Left forelimb (tissue), 1 donor: Measurements from ENCODE around the gene LMNA.
"Not testable (repeated sequence)": the region's sequence is repeated elsewhere in the genome, so short reads cannot be mapped to it uniquely, and the experiment has no call there.

Source experiments
- DNase-seq: peaks from one replicate; pipeline ENCODE4 v3.0.0-alpha.2; 2018; ENCODE audit warnings: low spot score

Gene LMNA

GRCh38 chr1:156122086-156122485 is 7.6 kb downstream of the LMNA start:
- DNase-seq, result no peak

DNA sequence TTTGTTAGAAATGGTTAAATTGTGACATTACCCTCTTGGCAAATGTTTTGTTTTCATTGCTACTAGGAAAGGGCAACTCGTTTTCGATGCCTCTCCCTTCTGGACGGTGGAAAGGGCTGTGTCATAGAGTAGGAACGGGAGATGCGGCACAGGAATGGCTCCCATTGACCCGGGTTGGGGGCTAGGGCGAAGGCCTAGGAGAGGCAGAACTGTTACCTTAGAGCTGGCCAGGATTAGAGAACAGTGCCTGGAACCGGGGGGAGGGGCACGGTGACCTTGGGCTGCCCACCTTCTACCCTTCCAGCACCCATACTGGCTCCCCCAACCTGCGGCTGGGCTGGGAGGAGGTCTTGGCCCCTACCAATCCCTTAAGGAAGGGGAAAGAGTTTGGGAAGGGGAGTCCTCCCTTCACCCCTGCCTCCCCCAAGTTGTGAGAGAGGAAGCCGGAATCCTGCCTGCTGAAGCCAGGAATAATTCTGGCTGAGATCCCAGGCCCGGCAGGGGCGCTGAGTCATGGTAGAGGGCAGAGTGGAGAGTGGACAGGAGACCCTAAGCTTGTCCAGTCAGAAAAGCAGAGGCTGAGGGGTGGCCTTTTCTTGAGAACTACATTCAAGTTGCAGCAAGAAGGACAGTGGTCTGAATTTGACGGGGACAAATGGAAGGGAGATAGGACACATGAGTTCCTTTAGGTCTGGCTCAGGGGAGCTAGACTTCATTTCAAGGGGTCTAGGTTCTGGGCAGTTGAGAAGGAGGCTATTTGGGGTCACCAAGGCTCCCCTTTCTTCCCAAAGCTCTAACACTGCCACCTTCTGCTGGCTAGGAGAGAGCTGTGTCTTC is 8.2 kb downstream of the LMNA start:
- DNase-seq, result no peak

GRCh38 chr1:156123356-156124196 is 9.1 kb downstream of the LMNA start:
- DNase-seq, result peak; percentile 94

DNA sequence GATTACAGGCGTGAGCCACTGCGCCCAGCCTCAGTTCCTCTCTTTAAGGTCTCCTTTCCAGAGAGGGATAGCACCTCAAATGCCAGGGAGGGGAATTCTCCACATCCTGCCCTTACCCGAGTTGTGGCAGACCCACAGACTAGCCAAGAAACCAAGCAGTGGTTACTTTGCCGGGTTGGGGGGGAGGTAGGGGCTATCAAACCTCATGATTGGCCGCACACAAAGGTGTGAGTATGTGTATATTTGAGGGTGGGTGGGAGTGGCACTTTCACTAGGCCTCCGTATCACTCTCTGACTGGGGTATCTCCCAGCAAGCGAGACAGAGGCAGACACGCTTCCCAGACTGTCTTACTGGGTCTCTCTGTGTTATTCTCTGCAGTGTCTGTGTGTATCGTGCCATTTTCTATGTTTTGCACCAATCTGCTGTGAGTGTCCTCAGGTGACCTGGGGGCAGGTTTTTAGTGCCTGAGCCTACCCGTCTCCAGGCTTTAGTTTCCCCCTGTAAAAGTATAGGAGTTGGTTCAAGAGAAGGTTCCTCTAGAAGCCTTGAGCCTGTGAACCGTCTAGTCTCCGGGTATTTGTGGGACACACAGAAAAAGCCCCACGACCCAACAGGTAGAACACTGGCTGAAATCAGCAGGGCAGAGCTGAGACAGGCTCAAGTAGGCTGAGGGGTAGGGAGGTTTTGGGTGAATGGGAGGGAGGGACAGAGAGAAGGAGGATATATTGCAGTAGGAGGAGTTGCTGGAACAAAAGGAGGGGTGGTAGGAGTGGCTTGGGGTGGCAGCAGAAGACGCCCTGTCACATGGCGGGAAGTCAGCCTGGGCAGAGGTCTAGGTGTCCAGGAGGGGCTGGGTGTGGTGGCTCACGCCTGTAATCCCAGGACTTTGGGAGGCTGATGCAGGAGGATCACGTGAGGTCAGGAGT is 10.3 kb downstream of the LMNA start:
- DNase-seq, result no peak

- DNase-seq, result not testable (repeated sequence)
Observed at GRCh38 chr1:156125544-156125943, 11.0 kb downstream of the LMNA start.

- peak; percentile 90 for DNase-seq
Observed at GRCh38 chr1:156126043-156126629, 11.6 kb downstream of the LMNA start.

- DNase-seq, result no peak
Observed at GRCh38 chr1:156126630-156127534, 12.4 kb downstream of the LMNA start.

DNA sequence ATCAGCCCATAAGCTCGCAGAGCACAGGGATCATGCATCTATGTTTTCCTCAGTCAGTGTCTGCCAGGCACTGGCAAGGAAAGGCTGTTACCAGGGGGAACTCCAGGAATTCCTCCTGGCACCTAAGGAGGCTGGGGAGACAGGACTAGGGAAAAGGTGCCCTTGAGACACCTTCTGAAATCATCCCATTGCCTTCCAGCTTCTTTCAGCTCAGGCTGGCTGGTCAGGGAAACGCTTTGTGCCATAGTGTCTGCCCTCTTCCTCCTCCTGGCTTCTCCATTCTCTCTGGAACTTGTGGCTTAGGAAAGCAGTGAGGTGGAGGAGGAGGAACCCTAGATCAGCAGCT is 13.8 kb downstream of the LMNA start:
- no peak for DNase-seq

DNA sequence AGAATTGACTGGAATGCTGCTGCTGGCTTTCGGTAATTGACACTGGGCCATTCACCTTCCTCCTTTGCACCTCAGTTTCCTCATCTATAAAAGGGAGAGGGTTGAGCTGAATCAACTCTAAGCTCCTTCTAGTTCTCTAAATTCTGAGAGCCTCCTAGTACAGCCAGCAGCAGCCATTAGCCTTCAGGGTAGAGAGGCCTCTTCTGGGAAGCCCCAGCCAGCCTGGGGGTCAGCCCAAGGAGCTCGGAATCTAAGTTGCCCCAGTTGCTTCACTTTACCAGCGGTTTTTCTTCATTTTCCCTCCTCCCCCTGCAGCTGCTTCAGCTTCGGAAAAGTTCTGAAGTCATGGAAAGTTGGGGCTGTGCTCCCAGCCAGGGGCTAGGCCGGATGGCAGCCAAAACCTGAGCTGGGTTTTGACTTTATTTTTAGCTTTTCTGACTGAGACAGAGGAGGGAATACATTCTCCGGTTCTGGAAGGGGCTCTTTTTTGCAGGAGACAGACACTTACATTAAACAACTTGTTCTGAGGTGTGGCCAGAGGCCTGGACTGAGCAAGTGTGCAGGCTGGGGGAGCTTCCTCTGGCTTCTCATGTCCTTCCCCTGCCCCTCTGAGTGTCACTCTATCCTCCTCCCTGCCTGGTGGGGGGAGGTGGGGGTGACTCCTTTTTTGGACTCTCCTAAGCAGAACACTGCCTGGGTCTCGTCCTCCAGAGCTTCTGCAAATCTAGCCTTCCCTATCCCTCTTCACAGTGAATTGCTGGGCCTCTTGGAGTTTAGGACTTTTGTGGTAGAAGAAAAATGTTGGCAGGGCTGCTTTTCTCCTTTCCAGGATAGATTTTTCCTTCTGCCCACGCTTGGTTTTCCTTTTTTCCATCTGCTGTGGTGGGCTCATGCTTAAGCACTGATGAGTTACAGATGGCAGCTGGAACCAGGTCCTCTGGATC is 14.4 kb downstream of the LMNA start:
- DNase-seq, result peak; percentile 91

- DNase-seq, result peak; percentile 88
Observed at GRCh38 chr1:156129687-156130577, 15.4 kb downstream of the LMNA start.

GRCh38 chr1:156130578-156130942 is 16.0 kb downstream of the LMNA start:
- no peak for DNase-seq

- DNase-seq, result no peak
Observed at GRCh38 chr1:156134716-156135435, 20.4 kb downstream of the LMNA start.

DNA sequence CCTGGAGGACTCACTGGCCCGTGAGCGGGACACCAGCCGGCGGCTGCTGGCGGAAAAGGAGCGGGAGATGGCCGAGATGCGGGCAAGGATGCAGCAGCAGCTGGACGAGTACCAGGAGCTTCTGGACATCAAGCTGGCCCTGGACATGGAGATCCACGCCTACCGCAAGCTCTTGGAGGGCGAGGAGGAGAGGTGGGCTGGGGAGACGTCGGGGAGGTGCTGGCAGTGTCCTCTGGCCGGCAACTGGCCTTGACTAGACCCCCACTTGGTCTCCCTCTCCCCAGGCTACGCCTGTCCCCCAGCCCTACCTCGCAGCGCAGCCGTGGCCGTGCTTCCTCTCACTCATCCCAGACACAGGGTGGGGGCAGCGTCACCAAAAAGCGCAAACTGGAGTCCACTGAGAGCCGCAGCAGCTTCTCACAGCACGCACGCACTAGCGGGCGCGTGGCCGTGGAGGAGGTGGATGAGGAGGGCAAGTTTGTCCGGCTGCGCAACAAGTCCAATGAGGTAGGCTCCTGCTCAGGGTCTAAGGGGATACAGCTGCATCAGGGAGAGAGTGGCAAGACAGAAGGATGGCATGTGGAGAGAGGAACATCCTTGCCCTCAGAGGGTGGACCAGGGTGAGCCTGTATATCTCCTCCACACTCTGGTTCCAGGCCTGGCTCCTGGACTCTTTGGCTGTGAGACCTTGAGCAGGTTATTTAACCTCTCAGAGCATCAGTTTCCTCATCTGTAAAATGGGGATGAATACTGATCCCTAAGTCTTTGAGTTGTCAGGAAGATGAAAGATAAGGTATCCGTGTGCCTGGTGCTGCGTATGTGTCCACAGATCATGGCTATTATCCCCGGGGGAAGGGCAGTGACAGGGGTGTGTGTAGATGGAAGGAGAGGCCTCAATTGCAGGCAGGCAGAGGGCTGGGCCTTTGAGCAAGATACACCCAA is 21.7 kb downstream of the LMNA start:
- DNase-seq, result no peak

GRCh38 chr1:156136970-156137483 is 22.5 kb downstream of the LMNA start:
- DNase-seq, result no peak

GRCh38 chr1:156138458-156138867 is 24.0 kb downstream of the LMNA start:
- DNase-seq, result no peak
